HG03442 (cell line): ENCODE measurements around the gene ZPR1.

ENCODE experiments used
- ATAC-seq: cut with Tn5 transposase; IDR thresholded peaks from one replicate; pipeline ENCODE4 v1.9.1; 2021; ENCODE audit warnings: mild to moderate bottlenecking, moderate library complexity; ENCODE audit not compliant: unreplicated experiment

The ZPR1 gene

GRCh38 chr11:116792869-116793771 lies 5.3 kb upstream of the ZPR1 start:
- no peak for ATAC-seq

- no peak for ATAC-seq
Observed at GRCh38 chr11:116792144-116792868, 4.5 kb upstream of the ZPR1 start.

- no peak for ATAC-seq
Observed at GRCh38 chr11:116791813-116792143, 4.0 kb upstream of the ZPR1 start, which contains the start of gene APOA5. APOA5 (minus strand) TSS chr11:116791879; CDS start chr11:116791860, 19 bp downstream.

- peak; percentile 33 for ATAC-seq
Observed at GRCh38 chr11:116791002-116791812, 3.4 kb upstream of the ZPR1 start.

- ATAC-seq: no peak
Observed at GRCh38 chr11:116790167-116791001, 2.6 kb upstream of the ZPR1 start.

- ATAC-seq: no peak
Observed at GRCh38 chr11:116788975-116789374, 1.2 kb upstream of the ZPR1 start.

GRCh38 chr11:116788534-116788933 lies 711 bp upstream of the ZPR1 start:
- no peak for ATAC-seq

GRCh38 chr11:116787436-116787785 lies 412 bp downstream of the ZPR1 start:
- ATAC-seq: no peak

GRCh38 chr11:116786966-116787365 lies 857 bp downstream of the ZPR1 start:
- ATAC-seq: no peak

GRCh38 chr11:116786326-116786725 lies 1.5 kb downstream of the ZPR1 start:
- no peak for ATAC-seq

- ATAC-seq: peak; percentile 58
Observed at GRCh38 chr11:116782728-116783127, 5.1 kb downstream of the ZPR1 start.

- ATAC-seq: no peak
Observed at GRCh38 chr11:116778556-116778955, 9.3 kb downstream of the ZPR1 start.

- ATAC-seq: no peak
Observed at GRCh38 chr11:116777056-116777455, 10.8 kb downstream of the ZPR1 start.

GRCh38 chr11:116776522-116776984 lies 11.3 kb downstream of the ZPR1 start:
- no peak for ATAC-seq

- ATAC-seq: no peak
Observed at GRCh38 chr11:116775975-116776374, 11.8 kb downstream of the ZPR1 start.

- ATAC-seq: no peak
Observed at GRCh38 chr11:116774661-116775060, 13.2 kb downstream of the ZPR1 start.

- peak; percentile 37 for ATAC-seq
Observed at GRCh38 chr11:116773203-116774097, 14.4 kb downstream of the ZPR1 start.

GRCh38 chr11:116772443-116773202 lies 15.2 kb downstream of the ZPR1 start, which contains the start of gene BUD13:
BUD13 (minus strand) TSS chr11:116772987; CDS start chr11:116772964, 23 bp downstream.
- peak; percentile 82 for ATAC-seq
